Measurements from ENCODE around the gene FAM72C.
A peak's percentile ranks its signal among the peaks of the same experiment; 100 is the strongest.
"Not testable (repeated sequence)": the region's sequence is repeated elsewhere in the genome, so short reads cannot be mapped to it uniquely, and the experiment has no call there.

FAM72C gene

DNA sequence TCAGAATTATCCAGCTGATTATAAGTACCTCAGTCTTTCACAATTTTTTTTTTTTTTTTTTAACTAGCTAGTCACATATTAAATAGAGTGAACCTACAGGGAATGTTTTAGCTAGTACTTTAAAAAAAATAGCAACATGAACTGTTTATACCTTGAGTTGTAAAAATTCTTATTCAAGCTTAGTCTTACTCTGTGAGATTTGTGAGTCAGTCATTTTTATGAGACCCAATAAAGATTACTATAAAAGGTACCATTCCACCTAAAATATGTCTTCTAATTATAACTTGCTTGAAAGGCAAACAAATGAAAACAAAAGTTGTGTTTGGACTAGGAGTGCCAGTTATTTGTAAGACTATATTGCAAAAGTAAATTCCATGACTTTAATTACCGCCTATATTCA lies 5.9 kb downstream of the FAM72C start:
- not testable (repeated sequence) for ATAC-seq (replicated peaks; ENCODE audit: extremely low read depth, poor library complexity, severe bottlenecking); H3K27me3 Mint-ChIP-seq; H3K36me3 Mint-ChIP-seq (ENCODE audit: insufficient read depth); H3K27ac Mint-ChIP-seq (ENCODE audit: low read depth); H3K4me3 Mint-ChIP-seq; DNase-seq (ENCODE audit: low spot score in 2 of 2); H3K9me3 Mint-ChIP-seq; H3K4me1 Mint-ChIP-seq

DNA sequence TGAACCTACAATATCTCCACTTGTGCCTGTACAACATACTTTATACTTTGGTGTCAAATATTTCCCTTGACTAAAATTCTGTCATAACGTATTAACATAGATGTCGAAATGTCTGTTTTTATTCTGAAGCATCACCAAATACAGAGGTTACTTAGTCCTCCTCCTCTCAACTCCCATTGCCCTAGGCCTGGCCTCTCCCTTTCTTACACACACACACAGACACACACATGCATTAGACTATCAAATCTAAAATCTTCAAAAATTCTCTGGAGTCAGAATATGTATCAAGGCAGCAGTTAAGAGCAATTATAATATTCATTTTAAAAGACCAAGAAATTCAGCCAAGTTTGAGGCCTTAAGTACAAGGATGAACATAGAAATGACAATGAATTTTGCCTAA lies 7.5 kb downstream of the FAM72C start:
- H3K36me3 Mint-ChIP-seq (ENCODE audit: insufficient read depth); ATAC-seq (replicated peaks; ENCODE audit: extremely low read depth, poor library complexity, severe bottlenecking); H3K4me1 Mint-ChIP-seq; H3K27me3 Mint-ChIP-seq; H3K9me3 Mint-ChIP-seq; DNase-seq (ENCODE audit: low spot score in 2 of 2); H3K27ac Mint-ChIP-seq (ENCODE audit: low read depth); H3K4me3 Mint-ChIP-seq: not testable (repeated sequence)

DNA sequence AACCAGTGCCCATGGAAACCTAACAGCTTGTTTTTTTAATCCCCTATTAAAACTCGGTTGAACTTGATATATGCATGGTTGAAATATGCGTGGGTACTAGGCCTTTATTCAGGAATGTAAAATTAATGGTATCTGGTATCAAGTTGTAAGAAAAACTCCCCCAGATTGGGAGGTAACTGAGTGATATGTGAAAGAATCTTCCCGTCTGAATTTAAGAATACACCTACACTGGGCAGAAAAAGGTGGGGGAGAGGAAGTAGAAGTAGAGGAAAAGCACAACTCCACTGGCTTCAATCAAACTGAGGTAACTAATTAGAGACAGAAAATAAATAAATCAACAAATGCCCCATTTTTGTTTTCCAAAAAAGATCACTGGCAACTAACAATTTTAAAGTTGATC lies 15.9 kb downstream of the FAM72C start:
- H3K4me3 Mint-ChIP-seq; H3K36me3 Mint-ChIP-seq (ENCODE audit: insufficient read depth); H3K27me3 Mint-ChIP-seq; H3K9me3 Mint-ChIP-seq; ATAC-seq (replicated peaks; ENCODE audit: extremely low read depth, poor library complexity, severe bottlenecking); H3K27ac Mint-ChIP-seq (ENCODE audit: low read depth); H3K4me1 Mint-ChIP-seq; DNase-seq (ENCODE audit: low spot score in 2 of 2): not testable (repeated sequence)

DNA sequence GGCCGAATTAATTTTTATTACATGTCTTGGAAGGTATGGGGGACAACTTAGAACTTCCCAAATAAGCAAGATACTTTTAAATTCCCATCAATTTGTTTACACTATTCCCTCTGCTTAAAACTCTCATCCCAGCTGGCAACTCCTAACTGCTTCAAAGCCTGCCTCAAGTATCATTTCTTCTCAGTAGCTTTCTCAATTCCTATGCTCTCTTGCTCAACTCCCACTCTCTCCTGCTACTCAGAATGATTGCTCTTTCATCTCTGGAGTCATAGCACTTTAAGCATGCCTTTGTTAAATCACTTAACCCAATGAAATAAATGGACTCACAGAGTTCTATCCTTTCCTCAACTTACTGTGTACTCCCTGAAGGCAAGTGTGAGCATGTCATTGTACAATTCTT lies 18.9 kb downstream of the FAM72C start:
- DNase-seq (ENCODE audit: low spot score in 2 of 2); H3K27me3 Mint-ChIP-seq; H3K9me3 Mint-ChIP-seq; H3K36me3 Mint-ChIP-seq (ENCODE audit: insufficient read depth); H3K27ac Mint-ChIP-seq (ENCODE audit: low read depth); ATAC-seq (replicated peaks; ENCODE audit: extremely low read depth, poor library complexity, severe bottlenecking); H3K4me1 Mint-ChIP-seq; H3K4me3 Mint-ChIP-seq: not testable (repeated sequence)

DNA sequence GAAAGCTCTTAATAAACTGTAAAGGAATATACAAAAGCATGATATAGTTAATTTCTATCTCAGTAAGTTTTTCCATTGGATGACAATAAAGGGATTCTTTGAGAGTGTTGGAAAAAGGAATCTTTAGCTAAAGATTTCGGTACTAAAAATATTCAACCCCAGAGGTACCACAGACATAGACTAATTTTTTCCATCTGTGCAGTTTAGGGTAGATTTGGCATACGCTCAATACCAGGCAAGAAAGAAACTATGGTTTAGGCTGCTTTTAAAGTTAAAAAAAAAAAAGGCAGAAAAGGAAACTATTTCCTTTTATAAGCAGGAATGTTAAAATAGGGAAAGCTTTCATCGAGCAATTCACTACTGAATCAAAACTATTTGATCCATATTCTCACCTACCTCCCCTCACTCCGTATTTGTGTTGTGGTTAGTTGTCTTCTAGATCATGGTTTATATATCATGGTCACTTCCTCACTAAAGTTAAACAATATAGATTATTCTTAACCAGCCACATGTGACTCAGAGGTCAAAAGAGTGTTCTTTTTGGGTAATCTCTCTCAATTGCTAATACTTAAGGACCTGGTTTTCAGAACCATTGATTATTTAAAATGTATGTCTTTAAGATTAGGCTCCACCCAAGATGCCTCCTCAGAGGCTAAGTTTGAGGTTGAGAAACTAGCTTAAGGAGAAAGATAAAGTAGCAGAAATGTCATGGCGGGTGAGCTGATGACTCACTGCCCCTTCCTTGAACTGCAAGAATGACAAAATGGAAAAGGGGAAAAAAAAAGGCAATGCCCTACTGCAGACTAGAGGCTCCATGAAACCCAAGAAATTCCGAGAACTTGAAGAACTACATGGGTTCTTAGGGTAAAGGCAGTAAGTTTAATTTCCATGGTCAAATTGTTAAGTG lies 20.0 kb downstream of the FAM72C start:
- H3K4me3 Mint-ChIP-seq; H3K27me3 Mint-ChIP-seq; H3K4me1 Mint-ChIP-seq; H3K27ac Mint-ChIP-seq (ENCODE audit: low read depth); H3K36me3 Mint-ChIP-seq (ENCODE audit: insufficient read depth); ATAC-seq (replicated peaks; ENCODE audit: extremely low read depth, poor library complexity, severe bottlenecking); DNase-seq (ENCODE audit: low spot score in 2 of 2); H3K9me3 Mint-ChIP-seq: not testable (repeated sequence)

DNA sequence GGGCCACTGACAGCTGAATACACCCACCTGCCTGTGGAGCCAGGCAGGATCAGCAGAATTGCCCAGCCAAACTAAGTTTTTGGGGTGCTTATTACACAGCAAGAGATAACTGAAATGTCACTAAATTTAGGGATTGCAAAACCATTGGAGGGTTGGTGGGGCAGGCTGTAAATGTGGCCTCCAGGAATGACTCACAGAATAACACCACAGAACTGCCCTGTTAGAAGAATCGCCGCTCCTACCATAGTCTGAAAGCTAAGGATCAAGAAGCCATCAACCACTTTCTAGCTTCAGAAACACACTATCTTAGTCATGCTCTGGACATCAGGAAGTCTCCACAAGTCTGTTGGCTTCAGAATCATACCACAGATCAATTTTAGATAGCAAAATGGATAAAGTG lies 24.0 kb downstream of the FAM72C start:
- ATAC-seq (replicated peaks; ENCODE audit: extremely low read depth, poor library complexity, severe bottlenecking); DNase-seq (ENCODE audit: low spot score in 2 of 2); H3K9me3 Mint-ChIP-seq: not testable (repeated sequence)

DNA sequence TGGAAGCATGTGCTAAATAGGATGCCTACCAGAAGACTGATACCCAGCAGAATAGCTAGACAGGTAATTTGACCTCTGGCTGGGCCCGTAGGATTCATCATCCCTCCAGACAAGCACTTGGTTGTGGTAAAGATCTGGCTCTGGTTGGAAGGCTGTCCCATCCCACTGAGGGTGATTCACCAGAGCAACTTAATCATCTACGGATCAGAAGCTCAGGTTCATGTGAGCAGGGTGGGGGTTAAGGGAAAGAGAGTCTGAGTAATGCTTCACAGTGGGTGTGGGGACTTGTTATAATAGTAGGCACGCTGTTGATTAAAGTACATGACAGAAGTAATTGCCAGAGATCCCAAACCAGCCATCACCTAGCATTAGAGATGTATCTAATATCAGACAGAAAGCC lies 26.5 kb downstream of the FAM72C start:
- DNase-seq (ENCODE audit: low spot score in 2 of 2); H3K27ac Mint-ChIP-seq (ENCODE audit: low read depth): not testable (repeated sequence)

More for the DNA sequence above, 24.0 kb downstream of the FAM72C start:
- H3K36me3 Mint-ChIP-seq (ENCODE audit: insufficient read depth); H3K27ac Mint-ChIP-seq (ENCODE audit: low read depth); H3K27me3 Mint-ChIP-seq; H3K4me1 Mint-ChIP-seq; H3K4me3 Mint-ChIP-seq: not testable (repeated sequence)

DNA sequence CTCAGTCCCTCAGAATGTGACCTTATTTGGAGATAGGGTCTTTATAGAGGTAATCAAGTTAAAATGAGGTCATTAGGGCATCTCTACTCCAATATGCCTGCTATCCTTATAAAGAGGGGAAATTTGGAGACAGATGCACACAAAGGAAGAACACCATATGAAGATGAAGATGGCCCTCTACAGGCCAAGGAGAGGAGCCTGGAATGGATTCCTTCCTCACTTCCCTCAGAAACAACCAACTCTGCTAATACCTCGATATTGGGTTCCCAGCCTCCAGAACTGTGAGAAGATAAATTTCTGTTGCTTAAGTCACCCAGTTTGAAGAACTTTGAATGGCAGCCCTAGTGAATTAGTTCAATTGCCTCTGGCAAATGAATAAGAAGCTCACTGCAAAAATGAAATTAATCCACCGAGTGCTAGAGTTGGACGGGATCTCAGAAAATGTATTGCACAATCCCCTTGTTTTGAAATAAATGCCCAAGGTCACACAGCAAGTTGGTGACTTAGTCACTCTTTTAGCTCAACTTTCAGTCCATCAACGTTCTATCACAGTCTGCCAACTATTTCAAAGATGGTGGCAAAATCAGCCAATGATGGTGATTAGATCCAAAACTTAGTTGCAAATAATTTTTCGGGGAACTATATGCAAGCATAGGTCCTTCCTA lies 27.1 kb downstream of the FAM72C start:
- not testable (repeated sequence) for H3K4me3 Mint-ChIP-seq; H3K4me1 Mint-ChIP-seq; H3K27me3 Mint-ChIP-seq; DNase-seq (ENCODE audit: low spot score in 2 of 2); H3K9me3 Mint-ChIP-seq; H3K36me3 Mint-ChIP-seq (ENCODE audit: insufficient read depth); H3K27ac Mint-ChIP-seq (ENCODE audit: low read depth); ATAC-seq (replicated peaks; ENCODE audit: extremely low read depth, poor library complexity, severe bottlenecking)

More for the DNA sequence above, 26.5 kb downstream of the FAM72C start:
- not testable (repeated sequence) for H3K27me3 Mint-ChIP-seq; H3K4me3 Mint-ChIP-seq; ATAC-seq (replicated peaks; ENCODE audit: extremely low read depth, poor library complexity, severe bottlenecking); H3K9me3 Mint-ChIP-seq; H3K36me3 Mint-ChIP-seq (ENCODE audit: insufficient read depth); H3K4me1 Mint-ChIP-seq

DNA sequence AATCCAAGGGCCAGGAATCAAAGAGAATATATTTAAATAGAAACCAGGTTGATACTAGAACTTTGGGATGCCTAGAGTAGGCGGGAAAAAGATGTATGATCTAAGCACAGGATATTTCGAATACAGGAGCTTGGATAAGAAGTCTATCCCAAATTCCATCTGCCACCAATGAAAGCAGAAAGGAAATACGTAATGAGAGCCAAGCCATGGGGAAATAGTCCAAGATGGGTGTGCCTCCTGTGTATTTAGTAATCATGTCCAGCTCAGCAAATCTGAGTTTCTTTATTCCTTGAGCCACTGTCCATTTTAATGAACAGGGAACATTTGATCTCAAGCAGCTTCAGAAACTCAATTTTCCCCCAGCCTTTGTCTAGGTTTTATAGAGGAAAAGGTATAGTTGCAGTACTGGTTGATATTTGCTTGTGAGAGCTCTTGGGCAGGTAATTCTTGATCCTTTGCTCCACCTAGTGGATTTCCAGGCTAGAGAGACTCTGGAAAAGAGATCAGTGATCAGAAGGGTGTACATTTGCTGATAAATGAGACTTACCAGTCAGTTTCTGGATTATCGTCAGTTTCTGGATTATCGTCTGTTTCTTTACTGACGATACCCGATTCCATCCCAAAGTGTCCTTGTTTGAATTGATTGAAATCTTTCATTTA lies 28.3 kb downstream of the FAM72C start:
- not testable (repeated sequence) for H3K36me3 Mint-ChIP-seq (ENCODE audit: insufficient read depth); H3K9me3 Mint-ChIP-seq; H3K4me3 Mint-ChIP-seq; DNase-seq (ENCODE audit: low spot score in 2 of 2); H3K27me3 Mint-ChIP-seq; H3K27ac Mint-ChIP-seq (ENCODE audit: low read depth); H3K4me1 Mint-ChIP-seq
- peak; percentile 36 for ATAC-seq (replicated peaks; ENCODE audit: extremely low read depth, poor library complexity, severe bottlenecking)

DNA sequence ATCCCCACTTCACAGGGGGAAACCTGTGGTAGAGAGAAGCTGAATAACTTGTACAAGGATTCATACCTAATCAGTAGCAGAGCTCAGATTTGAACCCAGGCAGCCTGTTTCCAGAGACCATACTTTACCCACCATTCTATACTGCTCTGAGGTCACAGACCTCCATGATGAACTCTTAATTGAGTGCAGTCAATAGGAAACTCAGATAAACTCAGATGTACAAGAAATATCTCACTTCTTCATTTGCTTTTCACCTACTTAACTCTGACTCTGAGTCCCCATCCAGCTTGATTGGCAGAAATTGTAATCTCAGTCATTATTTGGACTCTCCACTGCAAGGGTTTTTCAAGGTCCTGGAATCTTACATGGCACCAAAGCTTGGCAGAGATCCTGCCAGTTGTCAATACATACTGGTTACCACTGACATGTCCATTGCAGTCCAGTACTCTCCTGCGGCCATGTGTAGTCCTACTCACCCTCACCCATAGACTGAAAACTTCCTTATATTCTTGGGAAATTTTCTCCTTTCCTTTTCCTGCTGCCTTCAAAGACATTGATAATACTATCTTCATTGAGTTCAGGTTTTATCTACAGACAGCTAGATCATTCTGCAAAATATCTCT lies 29.4 kb downstream of the FAM72C start:
- H3K27me3 Mint-ChIP-seq; H3K4me1 Mint-ChIP-seq; H3K27ac Mint-ChIP-seq (ENCODE audit: low read depth); ATAC-seq (replicated peaks; ENCODE audit: extremely low read depth, poor library complexity, severe bottlenecking); DNase-seq (ENCODE audit: low spot score in 2 of 2); H3K4me3 Mint-ChIP-seq; H3K36me3 Mint-ChIP-seq (ENCODE audit: insufficient read depth); H3K9me3 Mint-ChIP-seq: not testable (repeated sequence)

DNA sequence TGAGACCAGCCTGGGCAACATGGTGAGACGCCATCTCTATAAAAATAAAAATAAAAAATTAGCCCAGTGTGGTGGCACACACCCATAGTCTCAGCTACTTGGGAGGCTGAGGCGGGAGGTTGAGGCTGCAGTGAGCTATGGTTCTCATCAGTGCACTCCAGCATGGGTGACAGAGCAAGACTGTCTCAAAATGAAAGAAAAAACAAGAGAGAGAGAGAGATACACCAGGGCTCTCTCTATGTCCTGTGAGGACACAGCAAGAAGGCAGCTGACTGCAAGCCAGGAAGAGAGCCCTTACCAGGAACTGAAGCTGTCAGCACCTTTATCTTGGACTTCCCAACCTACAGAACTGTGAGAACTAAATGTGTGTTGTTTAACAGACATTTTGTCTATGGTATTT lies 32.1 kb downstream of the FAM72C start:
- H3K9me3 Mint-ChIP-seq; H3K4me1 Mint-ChIP-seq; DNase-seq (ENCODE audit: low spot score in 2 of 2); H3K27ac Mint-ChIP-seq (ENCODE audit: low read depth); ATAC-seq (replicated peaks; ENCODE audit: extremely low read depth, poor library complexity, severe bottlenecking); H3K4me3 Mint-ChIP-seq; H3K27me3 Mint-ChIP-seq; H3K36me3 Mint-ChIP-seq (ENCODE audit: insufficient read depth): not testable (repeated sequence)

DNA sequence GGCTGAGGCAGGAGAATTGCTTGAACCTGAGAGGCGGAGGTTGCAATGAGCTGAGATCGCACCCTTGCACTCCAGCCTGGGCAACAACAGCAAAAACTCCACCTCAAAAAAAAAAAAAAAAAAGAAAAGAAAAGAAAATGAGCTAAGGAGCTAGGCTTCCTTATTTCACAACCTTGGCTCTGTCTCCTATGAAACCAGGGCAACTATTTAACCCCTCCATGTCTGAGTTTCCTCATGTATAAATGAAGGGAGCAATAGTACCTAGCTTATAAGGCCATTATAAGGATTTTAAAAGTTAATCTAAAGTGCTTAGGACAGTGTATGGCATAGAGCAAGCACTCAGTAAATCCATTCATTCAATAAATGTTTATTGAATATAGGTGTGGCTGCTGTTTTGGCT lies 32.9 kb downstream of the FAM72C start:
- not testable (repeated sequence) for H3K9me3 Mint-ChIP-seq; H3K27ac Mint-ChIP-seq (ENCODE audit: low read depth); H3K36me3 Mint-ChIP-seq (ENCODE audit: insufficient read depth); H3K4me3 Mint-ChIP-seq; H3K4me1 Mint-ChIP-seq; ATAC-seq (replicated peaks; ENCODE audit: extremely low read depth, poor library complexity, severe bottlenecking); DNase-seq (ENCODE audit: low spot score in 2 of 2); H3K27me3 Mint-ChIP-seq

Data from central memory CD8-positive, alpha-beta T cell (primary cell).